Epithelial cell of prostate (primary cell): Measurements from ENCODE around the gene ALDH7A1.
A peak's percentile ranks its signal among the peaks of the same experiment; 100 is the strongest.
"Not testable (repeated sequence)": the region's sequence is repeated elsewhere in the genome, so short reads cannot be mapped to it uniquely, and the experiment has no call there.

Source experiments
- DNase-seq: peaks from one replicate; pipeline ENCODE4 v3.0.0-alpha.2; 2011; ENCODE audit warnings: low read depth, low spot score
- H3K27ac ChIP-seq: fragments of 450-650 bp; 2 replicates; pipeline ENCODE4 v1.5.1; 2017; ENCODE audit warnings: mild to moderate bottlenecking

The ALDH7A1 gene

DNA sequence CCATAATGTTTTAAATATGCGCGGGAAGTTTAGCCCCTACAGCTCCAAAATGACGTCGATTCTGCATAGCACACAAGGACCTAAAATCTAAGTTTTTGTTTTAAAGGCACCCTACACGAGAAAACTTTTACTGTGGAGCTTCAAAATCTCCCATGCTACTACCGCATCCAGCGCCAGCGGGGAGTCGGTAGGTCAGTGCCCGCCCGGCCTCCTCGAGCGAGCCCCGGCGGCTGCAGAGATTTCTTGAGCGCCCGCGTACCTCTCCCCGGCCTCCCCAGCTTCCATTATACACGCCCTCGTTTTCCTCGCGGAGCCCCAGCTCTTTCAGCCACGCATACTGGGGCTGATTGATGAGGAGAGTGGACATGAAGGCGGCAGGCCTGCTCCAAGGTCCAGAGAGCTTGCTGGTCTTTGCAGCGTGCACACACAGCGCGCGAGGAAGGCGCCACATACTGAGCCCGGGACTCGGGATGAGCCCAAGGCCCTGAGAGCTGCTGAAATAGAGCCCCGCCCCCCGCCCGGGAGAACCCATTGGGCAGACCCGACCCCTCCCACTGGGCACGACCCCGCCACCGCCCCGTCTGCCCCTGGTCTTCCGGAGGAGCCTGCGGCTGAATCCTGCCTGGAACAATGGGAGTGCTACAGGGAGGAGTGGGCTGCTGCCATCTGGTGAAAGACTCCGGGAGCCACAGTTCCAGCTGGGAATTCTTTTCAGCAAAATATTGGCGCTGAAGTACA, at the start of gene ALDH7A1:
Gene ALDH7A1 (minus strand): TSS at position 472 of the 738 bp plus-strand sequence. CDS start 21 bp downstream, at position 451.
- H3K27ac ChIP-seq: peak within 1 kb of the TSS; percentile 97
- DNase-seq: peak; percentile 27

DNA sequence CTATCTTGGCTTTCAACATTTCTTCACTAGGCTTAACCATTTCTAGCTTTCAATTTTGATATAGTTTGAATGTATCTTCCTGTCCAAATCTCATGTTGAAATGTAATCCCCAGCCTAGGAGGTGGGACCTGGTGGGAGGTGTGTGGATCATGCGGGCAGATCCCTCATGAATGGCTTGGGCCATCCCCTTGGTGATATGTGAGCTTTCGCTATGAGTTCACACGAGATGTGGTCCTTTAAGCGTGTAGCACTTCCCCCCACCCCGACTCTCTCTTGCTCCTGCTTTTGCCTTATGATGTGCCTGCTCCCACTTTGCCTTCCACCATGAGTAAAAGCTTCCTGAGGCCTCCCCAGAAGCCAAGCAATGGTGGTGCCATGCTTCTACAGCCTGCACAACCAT, 46.4 kb upstream of the ALDH7A1 start:
- no peak for DNase-seq
- no peak overlapping the region for H3K27ac ChIP-seq

DNA sequence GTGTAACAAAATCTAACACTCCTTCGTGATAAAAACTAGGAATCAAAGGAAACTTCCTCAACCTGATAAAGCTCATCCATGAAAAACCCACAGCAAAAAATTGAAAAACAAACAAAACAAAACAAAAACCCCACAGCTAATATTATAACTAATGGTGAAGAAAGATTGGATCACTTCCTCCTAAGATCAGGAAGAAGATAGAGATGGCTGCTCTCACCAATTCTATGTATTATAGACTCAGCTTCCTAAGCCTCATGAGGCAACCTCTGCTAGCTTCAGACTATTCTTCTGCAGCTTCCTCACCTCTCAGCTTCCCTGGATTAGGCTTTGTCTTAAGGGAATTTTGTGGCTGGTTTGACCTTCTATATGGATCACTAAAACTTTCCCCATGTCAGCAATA, 45.8 kb upstream of the ALDH7A1 start:
- no peak overlapping the region for H3K27ac ChIP-seq
- DNase-seq: no peak

DNA sequence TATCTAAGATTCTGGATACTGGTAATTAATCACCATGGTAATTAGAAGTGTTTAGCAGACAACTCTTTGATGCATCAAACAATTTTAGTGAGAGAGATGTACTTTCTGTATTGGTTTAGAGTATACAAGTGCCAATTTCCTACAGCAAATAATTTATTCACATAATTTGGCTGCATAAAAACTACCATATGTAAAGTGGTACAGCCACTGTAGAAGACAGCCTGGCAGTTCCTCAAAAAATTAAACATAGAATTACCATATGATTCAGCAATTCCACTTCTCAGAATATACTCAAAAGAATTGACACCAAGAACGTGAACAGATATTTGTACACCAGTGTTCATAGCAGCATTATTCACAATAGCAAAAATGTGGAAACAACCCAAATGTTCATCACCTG, 41.9 kb upstream of the ALDH7A1 start:
- DNase-seq: no peak
- no peak overlapping the region for H3K27ac ChIP-seq

DNA sequence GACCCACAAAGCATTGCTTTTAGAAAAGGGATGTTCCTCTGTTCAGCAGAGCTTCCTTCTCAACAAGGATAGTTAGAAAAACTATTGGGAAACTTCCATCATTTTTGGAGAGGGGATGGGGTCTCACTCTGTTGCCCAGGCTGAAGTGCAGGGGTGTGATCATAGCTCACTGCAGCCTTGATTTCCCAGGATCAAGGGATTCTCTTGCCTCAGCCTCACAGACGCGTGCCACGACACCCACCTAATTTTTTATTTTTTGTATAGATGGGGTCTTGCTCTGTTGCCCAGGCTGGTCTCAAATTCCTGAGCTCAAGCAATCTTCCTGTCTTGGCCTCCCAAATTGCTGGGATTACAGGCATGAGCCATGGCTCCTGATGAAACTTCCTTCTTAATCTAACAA, 40.6 kb upstream of the ALDH7A1 start:
- no peak overlapping the region for H3K27ac ChIP-seq
- no peak for DNase-seq

DNA sequence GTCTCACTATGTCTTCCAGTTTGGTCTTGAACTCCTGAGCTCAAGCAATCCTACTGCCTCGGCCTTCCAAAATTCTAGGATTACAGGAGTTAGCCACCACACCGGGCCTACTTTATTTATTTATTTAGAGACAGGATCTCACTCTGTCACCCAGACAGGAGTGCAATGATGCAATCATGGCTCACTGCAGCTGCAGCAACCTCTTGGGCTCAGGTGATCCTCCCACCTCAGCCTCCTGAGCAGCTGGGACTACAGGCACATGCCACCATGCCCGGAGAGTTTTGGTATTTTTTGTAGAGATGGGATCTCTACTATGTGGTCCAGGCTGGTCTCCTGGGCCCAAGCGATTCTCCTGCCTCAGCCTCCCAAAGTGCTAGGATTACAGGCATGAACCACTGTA, 38.5 kb upstream of the ALDH7A1 start:
- no peak overlapping the region for H3K27ac ChIP-seq
- no peak for DNase-seq

DNA sequence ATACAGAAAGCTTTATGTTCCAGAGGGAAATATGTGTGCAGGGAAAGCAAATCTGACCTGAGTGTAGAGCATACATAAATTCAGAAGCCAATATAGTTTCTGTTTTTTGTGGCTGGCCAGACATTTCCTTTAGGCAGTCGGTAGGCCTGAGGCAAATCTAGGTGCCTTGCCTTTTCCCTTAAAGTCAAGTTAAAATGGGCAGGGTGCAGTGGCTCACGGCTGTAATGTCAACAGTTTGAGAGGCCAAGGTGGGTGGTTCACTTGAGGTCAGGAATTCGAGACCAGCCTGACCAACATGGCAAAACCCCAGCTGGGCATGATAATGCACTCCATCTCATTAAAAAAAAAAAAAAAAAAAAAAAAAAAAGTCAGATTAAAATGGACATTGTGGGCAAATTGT, 36.9 kb upstream of the ALDH7A1 start:
- DNase-seq: no peak
- no peak overlapping the region for H3K27ac ChIP-seq

DNA sequence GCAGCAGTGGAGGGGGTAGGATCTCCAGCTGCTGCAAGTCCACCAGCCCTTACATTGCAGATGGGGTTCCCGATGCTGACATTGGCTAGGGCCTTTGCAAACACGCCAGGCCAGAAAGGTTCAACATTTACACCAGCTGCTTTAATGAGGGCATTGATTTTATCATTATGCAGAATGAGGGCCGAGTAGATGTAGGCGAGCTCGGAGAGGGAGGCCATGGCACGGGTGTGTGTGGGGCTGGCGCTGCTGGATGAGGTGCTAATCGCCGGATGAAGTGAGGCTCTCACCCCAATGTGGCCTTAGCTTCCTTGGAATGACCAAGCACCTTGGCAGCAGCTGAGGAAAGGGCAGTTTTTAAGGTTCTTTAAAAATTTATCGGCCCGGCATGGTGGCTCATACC, 33.1 kb upstream of the ALDH7A1 start:
- H3K27ac ChIP-seq: no peak overlapping the region

DNA sequence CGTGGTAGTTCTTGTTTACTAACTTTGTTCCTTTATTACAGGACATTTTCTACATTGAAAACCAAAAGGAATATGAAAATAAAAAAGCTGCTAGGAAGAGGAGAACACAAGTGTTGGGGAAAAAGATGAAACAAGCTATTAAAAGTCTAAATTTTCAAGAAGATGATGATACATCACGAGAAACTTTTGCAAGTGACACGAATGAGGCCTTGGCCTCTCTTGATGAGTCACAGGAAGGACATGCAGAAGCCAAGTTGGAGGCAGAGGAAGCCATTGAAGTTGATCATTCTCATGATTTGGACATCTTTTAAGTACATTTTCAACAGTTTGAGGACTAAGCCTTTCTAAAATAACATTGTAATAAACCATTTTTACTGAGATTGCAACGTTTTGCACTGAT, 29.5 kb upstream of the ALDH7A1 start:
- H3K27ac ChIP-seq: peak overlapping the region; percentile 54

More for the DNA sequence above, 33.1 kb upstream of the ALDH7A1 start:
- DNase-seq: no peak

DNA sequence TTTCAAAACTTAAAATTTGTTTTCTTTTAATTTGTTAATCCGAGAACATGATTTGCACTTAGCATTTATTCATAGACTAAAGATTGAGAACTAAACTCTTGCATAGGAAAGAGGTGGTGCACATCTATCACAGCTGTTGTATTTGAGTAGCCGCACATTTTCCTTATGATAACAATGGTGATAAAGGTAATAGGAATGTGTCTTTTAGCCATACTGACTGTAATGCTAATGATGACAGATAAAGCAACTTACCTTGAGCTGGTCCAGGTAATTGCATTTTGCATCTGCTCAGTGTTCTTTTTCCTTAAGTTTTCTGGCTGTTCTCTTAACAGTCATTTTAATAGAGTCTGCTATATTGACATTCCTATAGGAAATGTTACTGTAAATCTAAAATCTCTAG, 24.8 kb upstream of the ALDH7A1 start:
- DNase-seq: no peak
- peak overlapping the region; percentile 8 for H3K27ac ChIP-seq

More for the DNA sequence above, 29.5 kb upstream of the ALDH7A1 start:
- DNase-seq: no peak

DNA sequence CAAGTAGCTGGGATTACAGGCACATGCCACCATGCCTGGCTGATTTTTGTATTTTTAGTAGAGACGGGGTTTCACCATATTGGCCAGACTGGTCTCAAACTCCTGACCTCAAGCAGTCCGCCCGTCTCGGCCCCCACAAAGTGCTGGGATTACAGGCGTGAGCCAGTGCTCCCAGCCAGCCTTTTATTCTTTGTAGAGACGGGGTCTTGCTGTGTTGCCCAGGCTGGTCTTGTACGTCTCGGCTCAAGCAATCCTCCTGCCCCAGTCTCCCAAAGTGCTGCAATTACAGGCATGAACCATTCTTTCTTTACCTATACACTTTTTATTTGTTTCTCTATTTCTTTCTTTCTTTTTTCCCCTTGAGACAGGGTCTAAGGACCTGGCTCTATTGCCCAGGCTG, 22.6 kb upstream of the ALDH7A1 start:
- H3K27ac ChIP-seq, DNase-seq: not testable (repeated sequence)

DNA sequence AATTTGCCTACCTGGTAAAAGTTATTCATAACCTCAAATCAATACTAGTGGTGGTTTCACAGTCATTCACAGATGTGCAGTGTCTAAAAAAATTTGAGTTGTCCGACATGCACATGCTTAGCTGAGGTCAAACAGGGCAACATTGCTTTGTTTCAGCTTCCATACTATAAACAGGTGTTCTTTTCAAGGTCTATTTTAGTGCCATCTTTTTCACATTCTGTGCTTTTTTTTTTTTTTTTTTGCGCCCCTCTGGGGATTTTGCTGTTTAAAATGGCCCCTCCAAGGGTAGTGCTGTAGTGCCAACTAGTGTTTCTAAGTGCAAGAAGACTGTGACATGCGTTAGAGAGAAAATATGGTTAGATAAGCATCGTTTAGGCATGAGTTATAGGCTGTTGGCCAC, 20.3 kb upstream of the ALDH7A1 start:
- DNase-seq: no peak
- no peak overlapping the region for H3K27ac ChIP-seq

DNA sequence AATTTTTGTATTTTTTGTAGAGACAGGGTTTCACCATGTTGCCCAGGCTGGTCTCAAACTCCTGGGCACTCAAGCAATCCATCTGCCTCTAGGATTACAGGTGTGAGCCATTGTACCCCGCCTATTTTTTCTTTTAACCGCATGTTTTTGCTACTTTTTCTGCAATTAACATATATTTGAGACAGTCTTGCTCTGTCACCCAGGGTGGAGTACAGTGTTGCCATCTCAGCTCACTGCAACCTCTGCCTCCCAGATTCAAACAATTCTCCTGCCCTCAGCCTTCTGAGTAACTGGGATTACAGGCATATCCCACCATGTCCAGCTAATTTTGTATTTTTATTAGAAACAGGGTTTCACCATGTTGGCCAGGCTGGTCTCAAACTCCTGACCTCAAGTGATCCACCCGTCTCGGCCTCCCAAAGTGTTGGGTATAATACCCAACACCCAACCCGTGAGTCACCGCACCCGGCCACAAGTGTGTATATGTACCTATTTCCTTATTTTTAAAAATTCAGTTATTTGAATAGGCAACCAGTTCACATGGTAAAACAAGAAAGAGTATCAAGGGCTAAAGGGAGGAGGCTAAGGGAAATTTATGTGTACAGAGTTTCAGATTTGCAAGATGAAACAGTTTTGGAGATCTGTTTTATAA, 19.0 kb upstream of the ALDH7A1 start:
- no peak for DNase-seq
- no peak overlapping the region for H3K27ac ChIP-seq

DNA sequence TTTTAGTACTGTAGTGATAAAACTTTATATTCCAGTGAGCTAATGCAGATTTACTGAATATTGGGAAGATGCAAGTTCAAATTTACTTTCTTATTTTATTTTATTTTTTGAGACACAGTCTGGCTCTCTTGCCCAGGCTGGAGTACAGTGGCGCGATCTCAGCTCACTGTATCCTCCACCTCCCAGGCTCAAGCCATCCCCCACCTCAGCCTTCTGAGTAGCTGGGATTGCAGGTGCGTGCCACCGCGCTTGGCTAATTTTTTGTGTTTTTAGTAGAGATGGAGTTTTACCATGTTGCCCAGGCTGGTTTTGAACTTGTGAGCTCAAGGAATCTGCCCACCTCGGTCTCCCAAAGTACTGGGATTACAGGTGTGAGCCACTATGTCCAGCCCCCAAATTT, 15.6 kb upstream of the ALDH7A1 start:
- no peak overlapping the region for H3K27ac ChIP-seq
- DNase-seq: no peak

DNA sequence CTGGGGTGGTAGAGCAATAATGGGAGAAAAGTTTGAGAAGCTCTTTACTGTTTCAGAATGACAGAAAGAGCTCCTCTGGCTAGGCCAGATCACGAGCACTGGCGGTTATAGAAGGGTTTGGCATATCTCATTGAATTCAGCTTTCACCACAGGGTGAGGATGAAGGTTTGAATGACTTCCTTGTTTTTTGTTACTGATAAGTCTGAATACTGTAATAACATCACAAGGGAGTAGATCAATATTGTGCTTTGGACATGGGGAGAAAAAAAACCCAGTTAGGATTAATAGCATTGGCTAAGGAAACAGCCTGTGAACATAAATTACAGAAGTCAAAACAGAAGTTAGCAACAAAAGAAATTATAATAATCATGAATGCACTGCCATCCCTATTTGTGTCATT, 15.1 kb upstream of the ALDH7A1 start:
- H3K27ac ChIP-seq: no peak overlapping the region
- DNase-seq: no peak

DNA sequence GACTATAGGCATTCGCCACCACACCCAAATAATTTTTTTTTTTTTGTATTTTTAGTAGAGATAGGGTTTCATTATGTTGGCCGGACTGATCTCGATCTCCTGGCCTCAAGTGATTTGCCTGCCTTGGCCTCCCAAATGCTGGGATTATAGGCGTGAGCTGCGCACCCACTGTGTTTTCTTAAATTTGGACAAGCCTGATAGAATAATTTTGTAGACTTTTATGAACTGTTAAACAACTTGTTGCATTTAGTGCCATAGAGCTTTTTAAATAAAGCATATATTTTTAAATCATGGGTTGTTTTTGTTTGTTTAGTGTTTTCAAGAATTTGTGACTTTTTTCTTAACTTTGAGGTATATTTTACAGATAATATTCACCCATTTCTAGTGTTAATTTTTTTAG, 10.5 kb upstream of the ALDH7A1 start:
- H3K27ac ChIP-seq: no peak overlapping the region
- DNase-seq: no peak

DNA sequence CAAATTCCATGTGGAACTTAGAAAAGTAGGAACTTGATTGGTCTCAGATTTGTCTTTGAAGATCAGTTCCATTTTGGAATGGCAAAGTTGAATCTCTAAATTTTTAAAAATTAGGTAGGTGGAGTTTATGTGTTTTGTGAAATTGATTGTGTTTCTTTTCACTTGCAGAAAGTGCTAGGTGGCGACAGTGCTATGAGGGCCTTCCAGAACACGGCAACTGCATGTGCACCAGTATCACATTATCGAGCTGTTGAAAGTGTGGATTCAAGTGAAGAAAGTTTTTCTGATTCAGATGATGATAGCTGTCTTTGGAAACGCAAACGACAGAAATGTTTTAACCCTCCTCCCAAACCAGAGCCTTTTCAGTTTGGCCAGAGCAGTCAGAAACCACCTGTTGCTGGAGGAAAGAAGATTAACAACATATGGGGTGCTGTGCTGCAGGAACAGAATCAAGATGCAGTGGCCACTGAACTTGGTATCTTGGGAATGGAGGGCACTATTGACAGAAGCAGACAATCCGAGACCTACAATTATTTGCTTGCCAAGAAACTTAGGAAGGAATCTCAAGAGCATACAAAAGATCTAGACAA, 8.5 kb upstream of the ALDH7A1 start:
- DNase-seq: no peak
- H3K27ac ChIP-seq: no peak overlapping the region

DNA sequence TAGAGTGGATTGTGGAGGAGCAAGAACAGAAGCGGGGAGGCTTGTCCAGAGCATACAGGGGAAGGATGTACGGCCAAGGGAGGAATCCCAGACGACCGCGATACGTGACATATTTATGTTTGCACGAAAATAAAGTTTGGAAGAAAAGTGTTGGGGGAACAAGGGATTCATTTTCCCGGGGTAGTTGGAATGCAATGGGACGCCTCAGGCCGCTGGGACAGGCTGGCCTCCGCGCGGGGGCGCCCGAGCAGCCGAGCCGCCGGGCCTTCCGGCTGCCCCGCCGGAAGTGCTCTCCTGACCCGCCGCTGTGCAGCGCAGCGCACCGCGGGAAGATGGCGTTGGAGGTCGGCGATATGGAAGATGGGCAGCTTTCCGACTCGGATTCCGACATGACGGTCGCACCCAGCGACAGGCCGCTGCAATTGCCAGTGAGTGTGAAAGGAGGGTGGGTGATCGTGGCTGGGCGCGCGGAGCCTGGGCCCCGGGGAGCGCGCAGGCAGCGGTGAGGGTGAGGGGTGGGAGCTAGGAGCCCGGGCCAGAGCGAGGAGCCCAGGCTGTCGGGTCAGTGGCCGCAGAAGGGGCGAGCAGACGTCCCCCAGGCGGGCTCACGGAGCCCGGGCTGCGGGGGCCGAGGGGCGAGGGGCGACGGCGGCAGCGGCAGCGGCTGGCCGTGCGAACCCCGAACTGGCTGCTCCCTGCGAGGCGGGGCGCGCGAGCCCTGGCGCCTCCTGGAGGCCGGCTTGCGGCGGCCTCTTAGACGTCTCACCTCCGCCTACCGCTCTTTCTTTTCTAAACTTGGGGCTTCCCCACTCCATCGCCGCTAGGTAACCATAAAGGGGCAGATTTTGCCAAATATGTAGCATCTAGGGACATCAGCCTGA, 5.9 kb upstream of the ALDH7A1 start, which contains the start of gene PHAX:
Gene PHAX (plus strand): TSS at position 317 of the 881 bp plus-strand sequence. CDS start 16 bp downstream, at position 333.
- peak within 1 kb of the TSS; percentile 97 for H3K27ac ChIP-seq
- no peak for DNase-seq

DNA sequence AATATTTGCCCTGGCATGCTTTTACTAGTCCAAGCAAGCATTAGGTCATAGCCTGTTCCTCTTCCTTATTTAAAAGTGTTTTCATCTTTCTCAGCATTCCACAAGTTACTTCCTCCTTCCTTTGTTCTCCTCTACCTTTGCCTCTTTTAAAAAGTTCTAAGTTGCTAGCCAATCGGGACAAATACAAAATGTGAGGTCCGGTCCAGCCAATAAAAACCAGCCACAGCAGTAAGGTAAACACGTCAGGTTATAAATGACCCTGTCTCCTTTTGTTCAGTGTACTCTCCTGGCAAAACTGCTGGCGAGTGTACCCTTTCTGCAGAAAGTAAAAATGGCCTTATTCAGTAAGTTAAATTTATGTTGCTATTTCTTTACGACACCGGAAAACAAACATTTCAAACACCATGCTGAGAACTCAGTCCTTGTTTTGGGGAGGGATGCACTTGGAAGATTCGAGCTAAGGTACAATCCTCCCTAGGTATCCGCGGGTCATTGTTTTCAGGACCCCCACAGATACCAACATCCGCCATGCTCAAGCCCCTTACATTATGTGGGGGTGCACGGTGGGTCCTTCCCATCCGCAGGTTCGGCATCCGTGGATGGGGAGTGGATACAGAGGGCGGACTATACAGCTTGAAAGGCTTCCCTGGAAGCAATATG, 5.1 kb upstream of the ALDH7A1 start:
- peak overlapping the region; percentile 97 for H3K27ac ChIP-seq
- DNase-seq: peak; percentile 45

DNA sequence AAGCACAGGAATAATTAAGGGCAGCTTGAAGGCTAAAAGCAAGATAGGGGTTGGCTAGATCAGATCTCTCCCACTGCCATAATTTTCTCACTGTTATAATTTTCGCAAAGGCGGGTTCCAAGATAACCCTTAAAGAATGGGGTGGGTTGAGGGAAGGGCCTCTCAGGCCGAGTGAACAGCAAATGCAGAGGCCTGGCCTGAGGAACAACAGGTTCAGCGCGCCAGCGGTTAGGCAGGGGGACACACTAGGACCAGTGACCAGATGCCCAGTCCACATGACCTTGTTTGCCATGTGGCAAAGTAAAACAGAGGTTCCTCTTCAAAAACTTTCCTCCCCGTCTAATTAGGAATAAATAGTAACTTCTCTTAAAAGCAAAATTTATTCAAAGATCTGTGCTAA, 4.5 kb upstream of the ALDH7A1 start:
- DNase-seq: no peak
- peak overlapping the region; percentile 97 for H3K27ac ChIP-seq
